NOMO-1 (cell line): ENCODE data around the gene CCL8.
A peak's percentile ranks its signal among the peaks of the same experiment; 100 is the strongest.

Source experiments
- DNase-seq, 2 experiments: peaks; one replicate each; lab custom pipeline; 2025; ENCODE audit not compliant: unreplicated experiment in 2 of 2; lab: John Stamatoyannopoulos, UW

The CCL8 gene

GRCh38 chr17:34366010-34366409, 46.8 kb downstream of the CCL8 start:
- DNase-seq: peak; percentile 22 to 42

DNA sequence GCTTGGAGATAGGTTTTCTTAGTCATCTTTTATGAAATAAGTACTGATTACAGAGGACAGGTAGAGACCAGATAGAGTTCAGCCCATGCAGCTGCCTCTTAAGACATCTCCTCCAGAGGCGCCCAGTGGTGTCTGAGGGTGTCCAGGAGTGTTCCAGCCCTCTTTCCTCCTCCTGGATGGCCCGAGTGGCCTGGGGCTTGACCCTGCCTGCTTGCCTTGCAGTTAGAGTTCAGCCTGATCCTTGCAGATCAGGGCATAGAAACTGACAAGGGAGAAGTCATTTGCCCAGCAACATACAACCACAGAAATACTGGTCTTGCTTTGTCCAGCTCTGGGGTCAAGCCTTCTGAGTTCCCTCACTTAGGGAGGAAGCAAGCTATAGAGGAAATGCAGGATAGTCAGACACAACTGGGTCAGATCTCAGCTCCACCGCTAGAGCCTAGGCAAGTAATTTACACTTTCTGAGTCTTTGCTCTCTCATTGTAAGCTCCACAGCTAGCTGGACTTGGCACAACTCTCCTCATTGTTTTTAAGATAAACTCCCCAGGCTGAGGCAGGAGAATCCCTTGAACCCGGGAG, 47.4 kb downstream of the CCL8 start:
- no peak for DNase-seq

DNA sequence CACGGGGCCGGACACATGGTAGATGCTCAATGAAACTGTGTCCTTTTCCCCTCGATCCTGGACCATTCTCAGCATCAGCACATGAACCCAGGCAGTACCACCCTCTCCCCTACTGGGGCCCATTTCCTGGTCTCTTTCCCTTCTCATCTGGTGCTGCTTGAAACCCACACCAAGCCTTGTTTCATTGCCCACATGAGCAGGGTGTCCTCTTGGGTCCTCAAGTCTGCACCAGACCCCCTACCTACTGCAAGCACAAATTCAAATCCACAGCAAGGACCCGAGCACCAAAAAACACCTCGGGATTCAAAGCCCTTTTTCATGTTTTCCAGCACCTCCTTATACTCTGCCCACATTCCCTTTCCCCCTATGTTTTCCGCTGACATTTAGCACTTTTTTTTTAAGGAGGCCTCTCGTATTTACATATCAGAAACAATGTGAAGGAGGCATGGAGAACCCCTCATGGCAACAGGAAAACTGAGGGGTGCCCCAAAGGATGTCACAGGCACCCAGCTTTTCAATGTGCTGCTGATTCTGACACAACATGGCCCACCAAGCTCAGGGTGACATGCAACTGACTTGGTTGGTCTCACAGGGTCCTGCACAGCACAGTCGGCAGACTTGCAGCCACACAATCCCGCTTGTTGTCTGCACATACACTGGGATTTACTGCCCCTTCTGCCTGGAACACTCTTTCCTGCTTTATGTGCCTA, 48.4 kb downstream of the CCL8 start:
- no peak for DNase-seq

GRCh38 chr17:34368196-34368945, 49.1 kb downstream of the CCL8 start:
- DNase-seq: peak; percentile 51 to 71

- DNase-seq: peak; percentile 57 to 71
Measured at GRCh38 chr17:34368946-34369500, 49.8 kb downstream of the CCL8 start.

- no peak for DNase-seq
Measured at GRCh38 chr17:34369571-34369970, 50.3 kb downstream of the CCL8 start.

DNA sequence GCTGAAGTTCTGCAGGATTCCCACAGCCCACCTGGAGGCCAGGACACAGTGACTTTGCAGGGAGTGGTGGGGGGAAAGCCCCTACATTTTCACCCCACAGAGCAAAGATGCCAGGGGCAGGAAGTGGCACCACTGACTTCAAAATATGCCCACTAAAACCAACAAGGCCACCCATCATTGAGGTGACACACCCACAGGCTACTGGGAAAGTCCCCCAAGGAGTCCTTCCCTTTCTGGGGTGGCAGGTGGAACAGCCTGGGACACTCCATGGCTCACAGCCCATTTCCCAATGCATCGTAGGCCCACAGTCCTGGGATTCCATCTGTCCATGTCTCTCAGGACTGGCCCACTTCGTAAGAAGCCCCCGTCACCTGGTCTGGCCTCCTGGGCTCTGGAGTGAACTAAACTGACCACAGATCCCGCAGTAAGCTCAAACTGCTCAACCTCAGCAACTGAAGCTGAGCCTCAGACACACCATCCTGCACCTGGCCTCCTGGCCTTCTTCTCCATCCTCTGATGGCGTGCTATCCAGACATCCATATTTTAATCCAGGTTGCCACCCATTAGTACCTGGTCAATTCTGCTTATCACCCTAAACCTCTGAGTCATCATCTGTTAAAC, 51.3 kb downstream of the CCL8 start:
- no peak for DNase-seq

- peak; percentile 30 to 39 for DNase-seq
Measured at GRCh38 chr17:34370997-34371395, 51.8 kb downstream of the CCL8 start.
